ENCODE measurements around the gene CDNF. TPM values are rescaled to one million over a fixed set of nuclear protein-coding genes. Genes with fewer than 3 reads are reported as not detected.

CDNF gene
- total RNA-seq, 1 experiment from 2014 or later, result 0.74 TPM

DNA sequence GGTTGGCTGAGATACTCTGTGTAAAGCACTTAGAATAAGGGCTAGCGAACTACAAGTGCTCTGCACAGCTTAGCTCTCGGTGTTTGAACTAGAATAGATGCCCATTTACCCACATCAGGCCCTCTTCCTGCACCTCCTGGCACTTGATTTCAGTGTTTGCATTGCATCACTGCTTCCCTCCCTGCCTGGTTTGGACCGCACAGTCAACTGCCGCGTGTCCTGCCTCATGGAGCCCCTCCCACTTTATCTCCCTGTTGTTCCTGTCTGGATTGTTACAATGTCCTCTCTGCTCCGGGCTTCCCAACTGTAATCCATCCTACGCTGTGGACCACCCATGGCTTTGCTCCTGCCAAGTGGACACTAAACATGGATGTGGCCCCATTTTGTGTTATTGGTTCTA, 65.4 kb downstream of the CDNF start:
- in situ Hi-C loops (cut with HindIII; ENCODE audit: low pct_unique_long_range_greater_than_20kb, low sequenced_read_pairs), result no loop called here
- DNase-seq (ENCODE audit: low read depth, low spot score), result no peak

DNA sequence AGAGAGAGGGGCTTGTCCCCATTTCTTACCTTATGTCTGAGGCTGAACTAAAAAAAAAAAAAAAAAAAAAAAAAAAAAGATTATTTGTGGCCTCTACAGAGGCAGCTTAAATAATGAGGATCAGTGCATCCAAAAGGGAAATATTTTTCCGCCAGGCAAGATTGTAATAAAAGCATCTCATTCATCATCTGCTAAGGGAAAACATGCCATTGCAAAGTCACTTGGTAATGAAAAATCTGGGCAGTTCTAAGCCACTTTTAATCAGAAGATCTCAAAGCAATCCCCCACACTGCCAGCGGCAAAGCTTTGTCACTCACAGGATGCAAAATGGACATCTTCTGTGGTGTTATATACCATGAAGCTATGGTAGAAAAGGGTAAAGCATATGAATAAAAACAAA, 66.9 kb downstream of the CDNF start:
- in situ Hi-C loops (cut with HindIII; ENCODE audit: low pct_unique_long_range_greater_than_20kb, low sequenced_read_pairs), result no loop called here
- no peak for DNase-seq (ENCODE audit: low read depth, low spot score)

Other genes starting within 250 kb of the CDNF start
- 12.6 and 15.8 TPM in 2 replicates for gene FAM107B, start 63.1 kb downstream of the CDNF start, total RNA-seq (2014; rRNA removed; shearing (Covaris generic))
- gene HSPA14, start 269 bp upstream of the CDNF start, total RNA-seq (2014; rRNA removed; shearing (Covaris generic)), result 25.6 and 28.2 TPM in 2 replicates
- gene MSANTD7, start 269 bp upstream of the CDNF start, total RNA-seq (2014; rRNA removed; shearing (Covaris generic)), result 20.9 and 21.6 TPM in 2 replicates
- gene SUV39H2, start 40.8 kb upstream of the CDNF start, total RNA-seq (2014; rRNA removed; shearing (Covaris generic)), result 15.1 and 17.4 TPM in 2 replicates
- gene DCLRE1C, start 116.1 kb upstream of the CDNF start, total RNA-seq (2014; rRNA removed; shearing (Covaris generic)), result 14.0 and 15.8 TPM in 2 replicates
- not detected in 2 replicates for gene MEIG1, start 121.4 kb upstream of the CDNF start, total RNA-seq (2014; rRNA removed; shearing (Covaris generic))
- gene OLAH, start 205.9 kb upstream of the CDNF start, total RNA-seq (2014; rRNA removed; shearing (Covaris generic)), result not detected in 2 replicates